HG02571 (cell line): Measurements from ENCODE around the gene OSBPL1A.
"Not testable (repeated sequence)": the region's sequence is repeated elsewhere in the genome, so short reads cannot be mapped to it uniquely, and the experiment has no call there.

Experiments
- ATAC-seq: cut with Tn5 transposase; IDR thresholded peaks from one replicate; pipeline ENCODE4 v1.9.1; 2021; ENCODE audit warnings: mild to moderate bottlenecking, moderate library complexity; ENCODE audit not compliant: unreplicated experiment

Gene OSBPL1A

DNA sequence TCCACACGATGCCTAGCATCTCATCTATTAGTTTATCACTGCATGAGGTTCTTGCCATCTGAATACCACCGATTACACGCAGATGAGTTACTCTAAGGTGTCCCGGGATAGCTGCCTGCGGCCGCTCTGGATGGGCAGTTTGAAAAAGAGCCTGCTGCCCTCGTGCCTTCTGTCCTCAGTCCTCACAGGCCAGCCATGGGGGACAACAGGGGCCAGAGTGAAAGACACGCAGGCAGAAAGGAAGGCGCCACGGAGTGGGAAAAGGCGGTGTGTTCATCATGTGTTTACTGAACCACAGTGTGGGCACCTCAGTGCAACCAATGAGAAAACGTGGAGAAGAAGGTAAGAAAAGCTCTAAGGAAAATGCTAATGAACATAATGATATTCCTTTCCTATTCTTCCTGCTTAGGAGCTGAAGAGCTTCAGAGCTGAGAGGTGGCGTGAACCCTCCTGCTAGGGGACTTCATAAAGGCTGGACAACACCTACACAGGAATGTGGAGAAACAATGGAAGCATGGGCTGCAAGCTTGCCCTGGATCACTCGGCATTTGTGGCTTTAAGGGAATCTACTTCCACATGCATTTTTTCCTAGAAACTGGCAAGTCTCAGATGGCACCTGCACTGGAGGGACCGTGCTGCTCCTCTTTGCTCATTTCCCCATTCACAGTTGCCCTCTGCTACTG is 207.8 kb downstream of the OSBPL1A start:
- ATAC-seq, result no peak

DNA sequence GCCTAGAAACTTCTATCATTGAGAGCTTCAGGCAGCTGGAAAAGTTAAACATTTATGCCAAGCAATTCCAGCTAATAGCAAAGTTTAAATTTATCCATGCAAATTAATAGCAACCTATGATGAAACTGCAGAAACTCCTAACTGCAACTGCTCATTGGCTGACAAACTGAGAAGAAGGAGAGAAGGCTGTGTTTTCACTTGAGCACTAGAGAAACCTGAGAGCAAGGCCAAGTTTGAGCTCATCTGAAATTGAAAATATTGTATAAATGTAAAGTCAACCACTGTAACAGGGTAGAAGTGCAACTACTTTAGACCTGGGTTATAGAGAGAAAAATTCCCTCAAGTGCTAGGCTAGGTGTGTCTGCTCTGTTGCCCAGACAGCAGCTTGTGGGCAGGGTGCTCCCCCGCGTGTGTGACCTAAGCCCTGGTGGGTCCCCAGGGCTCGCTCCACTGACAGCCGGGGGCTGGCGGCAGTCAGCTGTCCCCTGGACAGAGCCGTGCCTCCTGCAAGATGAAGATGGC is 208.6 kb downstream of the OSBPL1A start:
- ATAC-seq, result peak; percentile 72

DNA sequence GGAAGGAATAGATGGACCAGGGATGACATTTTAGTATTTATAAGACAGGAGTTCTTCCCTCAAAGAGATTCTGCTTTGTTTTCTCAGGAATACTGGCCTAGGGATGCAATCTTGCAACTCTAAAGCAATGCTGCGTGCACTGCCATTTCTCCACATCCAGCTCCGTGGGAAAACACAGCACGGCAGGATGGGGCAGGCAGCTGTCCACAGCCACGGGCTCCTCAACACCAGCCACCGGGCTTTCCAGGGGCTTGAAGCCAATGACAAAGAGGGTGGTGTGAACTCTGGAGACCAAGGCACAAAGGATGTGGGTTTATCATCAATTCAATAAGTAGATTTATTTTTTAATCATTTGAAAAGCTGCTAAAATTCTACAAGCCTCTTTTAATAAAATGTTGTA is 209.5 kb downstream of the OSBPL1A start:
- ATAC-seq, result no peak

DNA sequence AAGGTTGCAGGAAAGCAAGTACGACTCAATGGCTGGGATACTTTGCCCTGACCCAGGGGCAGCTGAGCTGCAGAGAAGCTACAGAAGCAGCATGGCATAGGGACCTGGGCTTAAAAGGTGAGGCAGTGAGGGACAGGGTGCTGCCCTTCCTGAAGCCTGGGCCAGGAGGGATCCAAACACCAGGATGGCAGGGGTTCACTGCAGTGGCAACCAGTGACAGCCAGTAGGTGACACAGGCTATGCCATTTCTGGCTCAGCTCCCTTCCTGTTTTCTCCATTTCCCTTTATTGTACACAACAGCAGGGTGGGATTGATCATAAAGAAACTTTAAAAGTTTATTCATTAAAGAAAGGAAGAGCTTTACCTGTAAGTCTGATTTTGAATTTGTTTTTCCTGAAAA is 209.9 kb downstream of the OSBPL1A start:
- no peak for ATAC-seq

DNA sequence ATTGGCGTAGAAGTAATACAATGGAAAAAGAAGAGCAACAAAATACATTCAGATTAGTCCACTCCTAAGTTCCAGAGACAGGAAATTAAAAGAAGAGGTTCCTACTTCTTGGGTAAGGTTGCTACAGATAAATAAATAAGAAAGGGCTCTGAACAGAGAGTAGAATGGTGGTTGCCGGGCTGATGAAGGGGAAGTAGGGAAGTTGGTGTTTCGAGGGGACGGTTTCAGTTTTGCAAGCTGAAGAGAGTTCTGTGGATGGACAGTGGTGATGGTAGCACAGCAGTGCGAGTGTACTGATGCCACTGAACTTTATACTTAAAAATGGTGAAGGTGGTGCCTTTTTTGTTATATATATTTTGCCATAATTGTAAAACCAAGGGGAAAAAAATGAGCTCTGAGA is 210.6 kb downstream of the OSBPL1A start:
- no peak for ATAC-seq

DNA sequence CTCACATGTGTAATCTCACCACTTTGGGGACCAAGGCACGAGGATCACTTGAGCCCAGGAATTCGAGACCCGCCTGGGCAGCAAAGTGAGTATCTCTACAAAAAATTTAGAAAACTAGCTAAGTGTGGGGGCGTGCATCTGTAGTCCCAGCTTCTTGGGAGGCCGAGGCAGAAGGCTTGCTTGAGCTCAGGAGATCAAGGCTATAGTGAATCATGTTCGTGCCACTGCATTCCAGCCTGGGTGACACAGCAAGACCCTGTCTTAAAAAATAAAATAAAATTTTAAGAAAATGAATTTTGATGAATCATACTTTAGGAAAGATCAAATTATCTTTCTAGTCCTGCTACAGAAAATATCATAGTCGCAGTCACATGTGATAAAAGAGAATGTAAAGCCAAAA is 211.8 kb downstream of the OSBPL1A start:
- ATAC-seq, result no peak

DNA sequence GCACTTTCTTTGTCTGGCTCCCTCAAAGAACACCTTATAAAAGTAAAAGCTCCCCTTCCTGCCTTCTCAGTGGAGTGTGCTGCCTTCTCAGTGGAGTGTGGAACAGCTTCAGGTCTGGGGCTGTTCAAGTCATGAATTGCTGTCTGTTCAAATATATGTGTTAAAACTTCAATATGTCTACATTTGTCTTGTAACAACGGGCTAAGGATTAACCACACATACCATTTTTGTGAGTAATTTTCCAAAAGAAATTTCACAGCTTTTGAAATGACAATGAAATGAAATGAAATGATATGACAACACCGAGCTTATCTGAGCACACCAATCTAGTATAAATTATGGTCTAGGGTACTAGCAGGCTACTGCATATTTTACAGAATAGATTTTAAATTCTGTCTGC is 215.8 kb downstream of the OSBPL1A start:
- ATAC-seq, result no peak

DNA sequence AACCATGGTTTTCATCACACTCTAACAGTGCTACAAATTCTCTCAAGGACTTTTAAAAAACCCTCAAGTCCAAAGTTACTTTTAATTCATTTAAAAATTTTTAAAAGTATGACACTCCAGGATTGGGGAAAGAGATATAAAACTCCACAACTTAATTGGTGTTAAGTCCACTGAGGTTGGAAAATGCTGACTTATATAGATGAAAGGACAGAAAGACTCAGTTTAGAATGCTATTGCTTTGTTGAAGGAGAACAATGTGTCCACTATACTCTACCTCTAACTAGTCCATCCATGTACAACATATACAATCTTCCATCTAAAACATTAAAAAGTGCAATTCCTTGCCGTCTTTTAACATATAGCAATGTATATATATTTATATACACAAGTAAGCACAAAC is 217.6 kb downstream of the OSBPL1A start:
- ATAC-seq, result no peak

DNA sequence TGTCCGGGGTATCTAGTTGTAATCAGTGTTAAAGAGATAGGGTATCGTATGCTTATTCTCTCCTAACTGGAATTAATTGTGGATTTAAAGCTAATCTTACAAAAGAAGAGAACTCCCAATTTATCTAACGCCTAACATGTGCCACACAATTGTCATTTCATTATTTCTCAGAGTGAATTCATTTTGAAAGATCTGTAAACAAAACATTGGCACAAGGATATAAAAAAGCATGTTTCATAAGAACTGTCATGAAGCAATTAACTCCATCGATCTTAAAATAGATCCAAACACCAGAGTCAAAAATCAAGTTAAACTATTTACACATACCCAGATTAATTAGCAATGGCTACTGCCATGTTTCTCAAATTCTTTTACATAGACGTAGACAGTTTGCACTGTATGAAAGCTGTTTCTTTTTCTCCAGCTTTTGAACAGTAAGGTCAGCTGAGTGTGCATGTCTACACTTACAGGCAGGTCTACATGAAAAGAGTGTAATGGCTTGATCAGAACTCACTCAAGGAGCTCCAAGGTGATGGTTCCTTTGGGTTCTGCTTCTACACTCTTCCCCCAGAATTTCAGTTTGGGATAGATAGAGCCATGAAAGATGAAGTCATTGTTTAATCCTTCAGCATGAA is 220.0 kb downstream of the OSBPL1A start:
- no peak for ATAC-seq

DNA sequence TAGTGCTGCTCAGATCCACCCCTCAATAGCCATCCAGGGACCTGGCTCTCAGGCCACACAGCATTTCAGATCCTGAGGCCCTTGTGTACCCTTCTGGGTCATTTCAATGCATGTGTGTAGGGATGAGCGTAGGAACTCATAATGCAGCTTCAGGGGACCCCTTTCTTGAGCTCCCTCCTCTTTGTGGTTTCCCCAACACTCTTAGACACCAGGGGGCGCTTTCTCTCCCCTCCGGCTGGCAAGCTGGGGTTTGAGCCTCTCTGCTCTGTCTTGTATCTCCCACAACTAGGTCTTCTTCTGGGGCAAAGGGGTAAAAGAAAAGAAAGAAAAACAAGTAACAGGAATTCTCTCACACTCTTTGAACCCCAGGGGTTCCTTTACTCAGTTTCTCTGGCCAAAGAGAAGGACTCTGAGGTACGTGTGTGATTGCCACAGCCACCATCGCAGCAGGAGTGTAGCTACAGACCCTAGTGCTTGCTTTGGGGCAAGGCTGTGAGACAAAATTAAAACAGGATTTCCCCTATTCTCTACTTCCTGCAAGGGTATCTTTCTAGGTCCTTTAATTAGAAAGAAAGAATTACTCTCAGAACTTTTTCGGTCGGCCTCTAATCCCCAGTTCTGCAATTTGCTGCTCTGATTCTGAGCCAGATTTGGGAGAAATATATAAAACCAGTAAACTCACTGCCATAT is 220.8 kb downstream of the OSBPL1A start:
- ATAC-seq, result peak; percentile 69

DNA sequence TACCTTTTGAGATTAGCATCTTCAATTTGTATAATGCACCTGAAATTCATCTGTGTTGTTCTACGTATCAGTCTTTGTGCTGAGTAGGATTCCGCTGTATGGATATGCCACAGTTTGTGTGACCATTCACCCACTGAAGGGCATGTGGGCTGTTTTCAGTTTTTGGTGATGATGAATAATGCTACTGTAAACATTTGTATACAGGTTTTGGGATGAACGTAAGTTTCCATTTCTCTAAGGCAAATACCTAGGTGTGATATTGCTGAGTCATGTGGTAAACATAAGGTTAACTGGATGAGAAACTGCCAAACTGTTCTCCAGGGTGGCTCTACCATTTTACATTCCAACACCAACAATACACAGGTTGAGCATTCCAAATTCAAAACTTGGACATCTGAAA is 223.6 kb downstream of the OSBPL1A start:
- no peak for ATAC-seq

DNA sequence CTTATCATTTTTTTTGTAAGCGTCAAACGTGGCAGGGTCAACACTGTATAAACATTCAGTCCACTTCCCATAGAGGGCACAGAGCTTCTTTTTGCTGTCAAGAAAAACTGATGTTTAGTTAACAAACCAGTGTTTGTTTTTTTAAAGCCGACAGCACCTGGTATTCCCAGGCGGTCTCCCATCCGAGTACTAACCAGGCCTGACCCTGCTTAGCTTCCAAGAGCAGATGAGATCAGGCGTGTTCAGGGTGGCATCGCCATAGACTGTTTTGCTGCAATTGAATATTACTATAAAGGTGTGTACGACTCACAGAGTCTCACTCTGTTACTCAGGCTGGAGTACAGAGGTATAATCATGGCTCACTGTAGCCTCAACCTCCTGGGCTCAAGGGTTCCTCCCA is 227.3 kb downstream of the OSBPL1A start:
- no peak for ATAC-seq

DNA sequence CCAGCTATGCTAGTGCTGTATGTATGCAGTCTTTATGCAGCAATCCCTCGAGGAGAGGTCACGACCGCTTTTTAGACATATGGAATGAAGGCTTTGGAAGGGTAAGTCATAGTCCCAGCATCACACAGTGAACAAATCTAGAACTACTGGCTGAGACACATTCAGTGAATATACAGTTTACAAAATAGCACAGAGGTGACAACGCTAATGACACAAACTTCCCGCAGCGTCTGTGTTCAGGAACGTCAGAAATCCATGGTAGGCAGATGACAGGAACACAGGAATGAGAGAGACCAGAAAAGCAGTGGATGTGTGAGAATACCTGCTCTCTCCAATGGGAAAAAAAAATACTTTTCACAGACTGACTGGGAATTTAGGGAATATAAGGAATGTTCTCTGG is 229.1 kb downstream of the OSBPL1A start:
- no peak for ATAC-seq

DNA sequence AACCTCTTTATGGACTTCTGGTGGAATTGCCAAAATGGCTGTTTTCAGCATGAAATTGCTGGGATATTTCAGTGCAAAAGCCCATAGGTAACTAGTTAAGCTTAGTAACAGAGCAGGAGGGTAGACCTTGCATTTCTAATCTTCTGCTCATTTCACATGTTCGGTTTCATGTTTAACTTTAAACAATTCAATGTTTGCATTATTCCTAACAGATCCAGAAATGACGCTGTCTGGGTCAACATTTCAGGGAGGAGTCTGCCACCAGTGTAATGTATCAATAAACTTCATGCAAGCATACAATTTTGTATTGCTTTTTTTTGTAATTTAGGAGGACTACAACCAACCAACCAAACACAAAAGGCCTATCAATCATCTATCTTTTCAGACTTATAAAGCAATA is 236.3 kb downstream of the OSBPL1A start:
- no peak for ATAC-seq

DNA sequence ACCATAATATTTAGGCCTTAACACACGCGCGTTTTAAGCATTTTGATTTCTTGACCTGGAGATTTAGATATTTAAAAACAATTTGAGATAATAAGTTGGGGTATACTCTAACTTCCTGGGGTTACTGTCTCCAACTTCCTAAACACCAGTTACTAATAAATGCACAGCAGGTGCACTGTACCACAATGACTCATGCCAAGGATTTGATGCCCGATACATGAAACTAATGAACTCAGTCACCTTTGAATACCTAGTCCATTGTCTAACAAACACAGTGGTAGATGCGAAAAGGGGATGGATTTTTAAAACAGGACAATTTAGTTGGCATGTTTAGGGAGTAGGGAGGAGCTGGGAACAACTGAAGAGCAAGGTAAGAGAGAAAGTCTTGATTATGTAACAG is 237.5 kb downstream of the OSBPL1A start:
- ATAC-seq, result no peak

DNA sequence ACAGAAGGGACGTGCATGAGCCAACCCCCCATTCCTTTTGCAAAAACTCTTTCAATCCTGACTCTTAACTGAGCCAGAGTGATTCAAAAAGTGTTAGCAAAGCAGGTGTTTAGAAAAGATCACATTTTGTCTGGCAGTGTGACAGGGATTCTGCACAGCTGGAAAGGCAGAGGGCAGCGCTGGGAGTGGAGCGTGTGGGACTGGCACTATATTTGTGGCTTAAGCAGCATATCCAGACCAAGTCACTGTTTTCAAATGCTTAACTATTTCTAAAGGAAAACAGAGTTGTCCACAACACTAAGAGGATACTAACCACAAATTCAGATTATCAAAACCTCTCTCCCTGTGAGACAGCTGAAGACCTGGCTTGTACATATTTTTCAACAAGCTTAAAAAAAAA is 239.8 kb downstream of the OSBPL1A start:
- no peak for ATAC-seq

DNA sequence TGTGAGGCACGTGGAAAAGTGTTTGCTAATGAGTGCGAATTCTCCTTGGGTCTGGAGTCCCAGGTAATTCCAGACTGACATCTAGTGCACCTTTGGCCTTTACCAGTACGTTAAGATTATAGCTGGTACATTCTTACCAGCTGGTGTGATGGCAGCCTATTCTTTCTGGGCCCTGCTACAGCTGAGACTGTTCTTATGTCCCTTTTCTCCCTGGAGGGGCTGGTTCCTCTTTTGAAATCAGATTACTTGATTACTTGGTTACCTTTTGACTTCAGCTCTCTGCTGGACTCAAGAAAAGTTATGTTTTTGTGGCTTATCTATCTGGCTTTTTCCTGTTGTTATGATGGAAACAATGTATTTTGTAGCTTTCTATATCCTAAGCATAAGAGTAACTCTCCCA is 244.2 kb downstream of the OSBPL1A start:
- ATAC-seq, result no peak

DNA sequence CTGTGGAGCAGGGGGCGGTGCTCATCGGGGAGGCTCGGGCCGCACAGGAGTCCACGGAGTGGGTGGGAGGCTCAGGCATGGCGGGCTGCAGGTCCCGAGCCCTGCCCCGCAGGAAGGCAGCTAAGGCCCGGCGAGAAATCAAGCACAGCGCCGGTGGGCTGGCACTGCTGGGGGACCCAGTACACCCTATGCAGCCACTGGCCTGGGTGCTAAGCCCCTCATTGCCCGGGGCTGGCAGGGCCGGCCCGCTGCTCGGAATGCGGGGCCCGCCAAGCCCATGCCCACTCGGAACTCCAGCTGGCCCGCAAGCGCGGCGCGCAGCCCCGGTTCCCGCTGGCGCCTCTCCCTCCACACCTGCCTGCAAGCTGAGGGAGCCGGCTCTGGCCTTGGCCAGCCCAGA is 248.0 kb downstream of the OSBPL1A start:
- not testable (repeated sequence) for ATAC-seq

DNA sequence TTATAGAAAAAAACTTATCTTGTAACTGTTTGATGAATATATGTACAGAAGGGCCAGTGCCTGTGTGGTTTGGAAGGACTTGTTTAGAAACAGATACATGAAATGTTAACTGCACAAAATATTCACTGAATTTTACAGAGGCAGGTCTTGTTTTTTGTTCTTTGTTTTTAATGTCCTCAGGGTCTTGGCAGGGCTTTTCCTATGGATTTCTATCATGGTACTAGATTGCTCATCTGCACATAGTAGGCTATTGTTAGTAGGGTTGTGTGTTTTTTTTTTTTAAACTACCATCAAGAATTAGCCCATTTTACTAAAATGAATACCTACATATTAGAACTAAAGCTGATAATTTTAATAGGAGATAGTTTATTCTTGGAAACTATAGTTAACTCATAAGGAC is 255.2 kb downstream of the OSBPL1A start:
- no peak for ATAC-seq

DNA sequence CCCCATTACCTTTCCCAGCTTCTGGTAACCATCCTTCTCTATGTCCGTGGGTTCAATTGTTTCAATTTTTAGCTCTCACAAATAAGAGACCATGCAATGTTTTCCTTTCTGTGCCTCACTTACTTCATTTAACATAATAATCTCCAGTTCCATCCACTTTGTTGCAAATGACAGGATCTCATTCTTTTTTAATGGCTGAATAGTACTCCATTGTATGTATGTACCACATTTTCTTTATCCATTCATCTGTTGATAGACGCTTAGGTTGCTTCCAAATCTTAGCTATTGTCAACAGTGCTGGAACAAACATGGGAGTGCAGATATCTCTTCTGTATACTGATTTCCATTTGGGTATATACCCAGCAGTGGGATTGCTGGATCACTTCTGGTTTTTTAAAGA is 256.9 kb downstream of the OSBPL1A start:
- no peak for ATAC-seq

DNA sequence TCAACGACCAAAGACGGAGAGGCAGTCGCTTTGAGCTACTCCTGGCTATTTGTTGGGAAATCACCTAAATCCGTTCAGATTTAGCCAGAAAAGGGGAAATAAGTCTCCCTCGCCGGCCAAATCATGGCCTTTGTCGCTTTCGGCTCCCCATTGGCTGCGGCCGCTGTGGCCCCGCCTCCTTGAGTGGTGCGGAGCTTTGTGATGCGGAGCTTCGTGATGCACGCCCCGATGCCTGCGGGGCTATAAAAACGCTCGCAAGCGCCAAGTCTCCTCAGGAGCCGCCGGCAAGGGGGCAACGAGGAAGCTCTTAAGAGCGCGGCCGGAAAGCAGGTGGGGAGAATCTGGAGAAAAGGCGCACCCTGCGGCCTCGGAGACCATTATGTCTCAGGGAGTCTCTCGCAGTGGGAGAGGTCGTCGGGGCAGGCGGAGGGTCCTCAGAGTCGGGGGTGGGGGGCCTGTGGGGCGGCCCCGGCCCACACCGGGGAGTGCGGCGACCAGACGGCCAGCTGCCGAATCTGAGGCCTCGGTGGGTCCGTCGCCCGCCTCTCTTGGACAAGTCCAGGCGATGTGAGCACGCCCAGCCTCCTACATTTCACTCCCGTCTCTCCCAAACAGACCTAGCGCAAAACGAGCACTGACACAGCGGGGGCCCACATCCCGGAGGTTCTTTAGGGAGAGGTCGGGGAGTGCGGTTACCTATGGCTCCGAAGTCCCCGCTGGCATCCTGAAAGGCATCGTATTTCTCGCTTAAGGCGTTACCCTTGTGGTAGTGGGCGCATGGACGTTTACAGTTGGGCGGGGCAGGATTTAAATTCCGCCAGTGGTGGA is 258.6 kb downstream of the OSBPL1A start, which contains the start of gene CABYR:
Gene CABYR, plus strand, starts transcription at position 274 of the 828 bp plus-strand sequence. CDS start 4,053 bp downstream, outside the sequence.
- peak; percentile 88 for ATAC-seq
